Measurements from ENCODE around the gene TGFA.

DNA sequence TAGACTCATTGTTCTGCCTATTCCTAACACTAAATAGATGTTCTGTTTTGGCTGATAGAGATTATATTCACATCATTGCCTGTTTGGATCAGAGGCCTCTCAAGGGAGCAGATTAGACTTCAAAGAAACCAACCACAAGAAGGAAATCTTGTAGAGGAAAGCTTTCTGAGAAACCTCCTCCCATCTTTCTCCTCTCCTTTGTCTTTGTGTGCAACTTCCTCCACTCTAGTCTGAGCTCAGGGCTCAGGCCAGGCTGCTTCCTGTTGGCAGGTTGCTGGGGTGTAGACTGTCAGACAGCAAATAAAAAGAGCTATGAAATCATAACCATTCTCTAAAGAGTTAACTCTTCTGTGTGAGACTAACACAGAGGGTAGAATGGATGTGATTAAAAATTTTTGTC is 113.0 kb downstream of the TGFA start:
- no peak for TF ChIP-seq EZH2phosphoT487 (IDR thresholded peaks at IDR 0.05; ENCODE audit: borderline replicate concordance, low read length)
- TF ChIP-seq, protein P1, sequence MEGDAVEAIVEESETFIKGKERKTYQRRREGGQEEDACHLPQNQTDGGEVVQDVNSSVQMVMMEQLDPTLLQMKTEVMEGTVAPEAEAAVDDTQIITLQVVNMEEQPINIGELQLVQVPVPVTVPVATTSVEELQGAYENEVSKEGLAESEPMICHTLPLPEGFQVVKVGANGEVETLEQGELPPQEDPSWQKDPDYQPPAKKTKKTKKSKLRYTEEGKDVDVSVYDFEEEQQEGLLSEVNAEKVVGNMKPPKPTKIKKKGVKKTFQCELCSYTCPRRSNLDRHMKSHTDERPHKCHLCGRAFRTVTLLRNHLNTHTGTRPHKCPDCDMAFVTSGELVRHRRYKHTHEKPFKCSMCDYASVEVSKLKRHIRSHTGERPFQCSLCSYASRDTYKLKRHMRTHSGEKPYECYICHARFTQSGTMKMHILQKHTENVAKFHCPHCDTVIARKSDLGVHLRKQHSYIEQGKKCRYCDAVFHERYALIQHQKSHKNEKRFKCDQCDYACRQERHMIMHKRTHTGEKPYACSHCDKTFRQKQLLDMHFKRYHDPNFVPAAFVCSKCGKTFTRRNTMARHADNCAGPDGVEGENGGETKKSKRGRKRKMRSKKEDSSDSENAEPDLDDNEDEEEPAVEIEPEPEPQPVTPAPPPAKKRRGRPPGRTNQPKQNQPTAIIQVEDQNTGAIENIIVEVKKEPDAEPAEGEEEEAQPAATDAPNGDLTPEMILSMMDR (IDR thresholded peaks at IDR 0.05; ENCODE audit: low read depth, low read length, poor library complexity, severe bottlenecking): no peak
